ENCODE data around the gene PDLIM4.

DNA sequence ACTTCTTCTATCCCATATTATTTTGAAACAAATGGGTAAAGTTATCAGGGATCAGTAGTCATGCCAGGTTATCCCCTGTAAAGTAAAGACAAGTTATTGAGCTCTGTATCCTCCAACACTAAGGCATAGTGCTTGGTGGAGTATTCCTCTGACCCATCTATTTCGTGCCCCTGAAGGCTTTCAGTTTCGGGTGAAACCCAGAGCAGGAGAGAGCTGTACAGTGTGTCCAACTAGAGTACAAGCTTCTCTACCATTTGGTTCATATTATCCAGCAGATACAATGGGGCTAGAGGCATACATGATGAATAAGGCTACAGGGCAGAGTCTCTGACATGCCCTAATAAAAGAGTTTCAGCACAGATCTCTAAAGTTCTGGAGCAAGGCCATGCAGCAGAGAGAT lies 33.5 kb downstream of the PDLIM4 start:
- TF ChIP-seq, protein P1, sequence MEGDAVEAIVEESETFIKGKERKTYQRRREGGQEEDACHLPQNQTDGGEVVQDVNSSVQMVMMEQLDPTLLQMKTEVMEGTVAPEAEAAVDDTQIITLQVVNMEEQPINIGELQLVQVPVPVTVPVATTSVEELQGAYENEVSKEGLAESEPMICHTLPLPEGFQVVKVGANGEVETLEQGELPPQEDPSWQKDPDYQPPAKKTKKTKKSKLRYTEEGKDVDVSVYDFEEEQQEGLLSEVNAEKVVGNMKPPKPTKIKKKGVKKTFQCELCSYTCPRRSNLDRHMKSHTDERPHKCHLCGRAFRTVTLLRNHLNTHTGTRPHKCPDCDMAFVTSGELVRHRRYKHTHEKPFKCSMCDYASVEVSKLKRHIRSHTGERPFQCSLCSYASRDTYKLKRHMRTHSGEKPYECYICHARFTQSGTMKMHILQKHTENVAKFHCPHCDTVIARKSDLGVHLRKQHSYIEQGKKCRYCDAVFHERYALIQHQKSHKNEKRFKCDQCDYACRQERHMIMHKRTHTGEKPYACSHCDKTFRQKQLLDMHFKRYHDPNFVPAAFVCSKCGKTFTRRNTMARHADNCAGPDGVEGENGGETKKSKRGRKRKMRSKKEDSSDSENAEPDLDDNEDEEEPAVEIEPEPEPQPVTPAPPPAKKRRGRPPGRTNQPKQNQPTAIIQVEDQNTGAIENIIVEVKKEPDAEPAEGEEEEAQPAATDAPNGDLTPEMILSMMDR (IDR thresholded peaks at IDR 0.05) = no peak
- TF ChIP-seq ZFX (IDR thresholded peaks at IDR 0.05; ENCODE audit: borderline replicate concordance) = no peak

Measured in 22Rv1 (cell line).